IMR-90 (cell line): ENCODE data around the gene DOK6.

Experiments used
- BHLHE40 ChIP-seq: fragments of 150-350 bp; IDR thresholded peaks from 2 replicates; pipeline ENCODE4 v1.6.1; 2016; ENCODE audit warnings: mild to moderate bottlenecking, low read depth, low read length
- CTCF ChIP-seq: conservative IDR thresholded peaks from 2 replicates; pipeline ENCODE4 v1.5.1; 2012; ENCODE audit warnings: mild to moderate bottlenecking, low read depth, low read length, improper control_type of control experiment
- ELK1 ChIP-seq: fragments of 150-350 bp; IDR thresholded peaks from 2 replicates; pipeline ENCODE4 v1.6.1; 2016; ENCODE audit warnings: low read depth, mild to moderate bottlenecking, low read length, moderate library complexity, borderline replicate concordance
- MAZ ChIP-seq: IDR thresholded peaks from 2 replicates; pipeline ENCODE4 v1.6.1; 2012; ENCODE audit warnings: low read depth, mild to moderate bottlenecking, low read length, improper control_type of control experiment, moderate library complexity, borderline replicate concordance
- POLR2A ChIP-seq: IDR thresholded peaks from 2 replicates; pipeline ENCODE4 v1.6.1; 2012; ENCODE audit warnings: mild to moderate bottlenecking, low read depth, low read length
- RAD21 ChIP-seq: IDR thresholded peaks from 2 replicates; pipeline ENCODE4 v1.6.1; 2012; ENCODE audit warnings: low read length, improper control_type of control experiment
- SMC3 ChIP-seq: fragments of 150-350 bp; IDR thresholded peaks from 2 replicates; pipeline ENCODE4 v1.6.1; 2016; ENCODE audit warnings: low read depth, mild to moderate bottlenecking, antibody characterized with exemption, low read length, moderate library complexity
- USF2 ChIP-seq: fragments of 150-350 bp; IDR thresholded peaks from 2 replicates; pipeline ENCODE4 v1.6.1; 2017; ENCODE audit warnings: mild to moderate bottlenecking, antibody characterized with exemption, low read length, low read depth

DNA sequence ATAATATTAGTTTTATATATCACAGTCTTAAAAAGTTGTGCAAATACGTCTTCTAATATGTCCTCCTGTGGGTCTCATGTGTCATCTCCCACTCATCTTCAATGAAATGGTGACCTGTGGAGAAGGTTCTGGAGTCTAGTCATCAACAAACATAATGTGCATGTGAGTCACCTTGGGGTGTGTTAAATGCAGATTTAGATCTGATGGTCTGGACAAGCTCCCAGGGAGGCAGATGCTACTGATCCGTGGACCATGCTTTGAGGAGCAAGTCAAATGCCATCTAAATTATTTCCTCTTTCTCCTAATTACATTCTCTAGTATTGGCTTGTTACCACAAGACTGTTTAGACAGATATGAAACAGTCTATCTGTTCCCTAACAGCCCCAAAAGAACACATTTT, 336.0 kb downstream of the DOK6 start:
- TF ChIP-seq POLR2A, result no peak
- no peak for TF ChIP-seq CTCF
- TF ChIP-seq MAZ, result no peak
- TF ChIP-seq USF2, result no peak
- no peak for TF ChIP-seq ELK1
- no peak for TF ChIP-seq BHLHE40
- no peak for TF ChIP-seq RAD21
- TF ChIP-seq SMC3, result no peak
